SK-N-SH (cell line): Measurements from ENCODE around the gene ERMAP. TPM values are rescaled to one million over a fixed set of nuclear protein-coding genes. Genes with fewer than 3 reads are reported as not detected.

Experiments
- CTCF ChIA-PET: fragments of 300-600, 350-600 bp; formaldehyde crosslinking; extraction: SDS; loops from one replicate; lab custom pipeline; 2021; lab: Yijun Ruan, JAX
- POLR2A ChIA-PET: fragments of 350-600 bp; sonication (Branson Sonifier 250); formaldehyde crosslinking; extraction: SDS; loops from one replicate; lab custom pipeline; 2020; ENCODE audit warnings: antibody characterized with exemption, inconsistent platforms; lab: Yijun Ruan, JAX
- DNase-seq: peaks from one replicate; pipeline ENCODE4 v3.0.0; 2012
- H2AFZ ChIP-seq: fragments of 200-600 bp; sonication (generic); 2 replicates; pipeline ENCODE4 v1.8.1; 2016; ENCODE audit warnings: antibody characterized with exemption, mild to moderate bottlenecking, low read depth
- H3F3A ChIP-seq: fragments of 200-600 bp; sonication (generic); replicated peaks from 2 replicates; pipeline ENCODE3; 2016; ENCODE audit warnings: antibody characterized with exemption, mild to moderate bottlenecking; ENCODE audit not compliant: insufficient read depth
- H3K27ac ChIP-seq, 2 experiments: fragments of 200-500 bp in 1 of 2; fragments of 200-600 bp in 1 of 2; sonication (Bioruptor generic) in 1 of 2; sonication (generic), shearing (Covaris generic) in 1 of 2; 2 replicates each; pipeline versions ENCODE4 v1.5.1 to v1.6.1; 2014 to 2016; ENCODE audit warnings: low read depth in 2 of 2, inconsistent platforms in 1 of 2, low read length in 1 of 2, mild to moderate bottlenecking in 1 of 2, mixed read lengths in 1 of 2
- H3K27me3 ChIP-seq: fragments of 200-600 bp; sonication (generic), shearing (Covaris generic); 2 replicates; pipeline ENCODE4 v1.6.1; 2016; ENCODE audit warnings: mixed run types; ENCODE audit not compliant: insufficient read depth
- H3K36me3 ChIP-seq, 2 experiments: fragments of 200-500 bp in 1 of 2; fragments of 200-600 bp in 1 of 2; sonication (Bioruptor generic) in 1 of 2; sonication (generic) in 1 of 2; replicated peaks in 1 of 2; 2 replicates each; pipeline versions ENCODE3 to v1.5.1; 2014 to 2016; ENCODE audit warnings: low read length in 1 of 2, mild to moderate bottlenecking in 1 of 2; ENCODE audit not compliant: insufficient read depth in 2 of 2, control insufficient read depth in 1 of 2
- H3K4me1 ChIP-seq, 2 experiments: fragments of 200-500 bp in 1 of 2; fragments of 200-600 bp in 1 of 2; sonication (Bioruptor generic) in 1 of 2; sonication (generic), shearing (Covaris generic) in 1 of 2; 2 replicates each; pipeline versions ENCODE4 v1.5.1 to v1.6.1; 2014 to 2016; ENCODE audit warnings: low read depth in 1 of 2, low read length in 1 of 2, mixed run types in 1 of 2; ENCODE audit not compliant: insufficient read depth in 2 of 2, control insufficient read depth in 1 of 2
- H3K4me2 ChIP-seq: fragments of 200-600 bp; sonication (generic), shearing (Covaris generic); 2 replicates; pipeline ENCODE4 v1.6.1; 2017; ENCODE audit warnings: mixed run types
- H3K4me3 ChIP-seq, 2 experiments: fragments of 200-500 bp in 1 of 2; fragments of 200-600 bp in 1 of 2; sonication (Bioruptor generic) in 1 of 2; sonication (generic), shearing (Covaris generic) in 1 of 2; 2 replicates each; pipeline versions ENCODE4 v1.5.1 to v1.8.1; 2014 to 2016; ENCODE audit warnings: low read depth in 2 of 2, inconsistent platforms in 1 of 2, low read length in 1 of 2, mild to moderate bottlenecking in 1 of 2, mixed read lengths in 1 of 2, moderate library complexity in 1 of 2
- H3K79me2 ChIP-seq: fragments of 200-600 bp; sonication (generic); 2 replicates; pipeline ENCODE4 v1.8.1; 2017; ENCODE audit warnings: mild to moderate bottlenecking; ENCODE audit not compliant: insufficient read depth
- H3K9ac ChIP-seq: fragments of 200-600 bp; sonication (generic); 2 replicates; pipeline ENCODE4 v1.6.1; 2017; ENCODE audit warnings: mixed run types
- H3K9me2 ChIP-seq: fragments of 200-600 bp; sonication (generic); 2 replicates; pipeline ENCODE4 v1.6.1; 2017; ENCODE audit warnings: mixed run types
- H3K9me3 ChIP-seq: fragments of 200-600 bp; sonication (generic); 2 replicates; pipeline ENCODE4 v1.6.1; 2017; ENCODE audit warnings: mixed run types, mild to moderate bottlenecking, moderate library complexity
- H4K20me1 ChIP-seq: fragments of 200-600 bp; sonication (generic); 2 replicates; pipeline ENCODE4 v1.6.1; 2017; ENCODE audit warnings: mild to moderate bottlenecking, mixed run types; ENCODE audit not compliant: insufficient read depth
- CHD2 ChIP-seq: fragments of 150-350 bp; IDR thresholded peaks from 2 replicates; pipeline ENCODE4 v1.6.1; 2018; ENCODE audit warnings: low read length; ENCODE audit not compliant: partially characterized antibody
- FOSL2 ChIP-seq: IDR thresholded peaks from 2 replicates; pipeline ENCODE4 v1.4.0; 2012; ENCODE audit warnings: low read depth, mild to moderate bottlenecking, moderate library complexity, borderline replicate concordance
- GABPA ChIP-seq: IDR thresholded peaks from 2 replicates; pipeline ENCODE4 v1.4.0; 2012; ENCODE audit warnings: low read depth, mild to moderate bottlenecking
- JUND ChIP-seq: IDR thresholded peaks from 2 replicates; pipeline ENCODE4 v1.4.0; 2012
- MEF2A ChIP-seq: IDR thresholded peaks from 2 replicates; pipeline ENCODE4 v1.4.0; 2012; ENCODE audit warnings: low read depth, borderline replicate concordance
- MXI1 ChIP-seq: IDR thresholded peaks from 2 replicates; pipeline ENCODE4 v1.6.1; 2012; ENCODE audit warnings: mild to moderate bottlenecking, low read depth, low read length, improper control_type of control experiment
- NFIC ChIP-seq: IDR thresholded peaks from 2 replicates; pipeline ENCODE4 v1.4.0; 2012; ENCODE audit warnings: borderline replicate concordance
- NRF1 ChIP-seq: IDR thresholded peaks from 2 replicates; pipeline ENCODE4 v1.6.1; 2012; ENCODE audit warnings: low read depth, mild to moderate bottlenecking, low read length
- POLR2AphosphoS5 ChIP-seq: IDR thresholded peaks from 2 replicates; pipeline ENCODE4 v1.6.1; 2012; ENCODE audit warnings: low read depth, low read length
- RAD21 ChIP-seq: IDR thresholded peaks from 2 replicates; pipeline ENCODE4 v1.6.1; 2012; ENCODE audit warnings: mild to moderate bottlenecking, low read length
- RCOR1 ChIP-seq: fragments of 150-350 bp; IDR thresholded peaks from 2 replicates; pipeline ENCODE4 v1.6.1; 2017; ENCODE audit warnings: antibody characterized with exemption, low read length
- REST ChIP-seq: IDR thresholded peaks from 2 replicates; pipeline ENCODE4 v1.6.1; 2012; ENCODE audit warnings: mild to moderate bottlenecking, low read depth, low read length, moderate library complexity
- RFX5 ChIP-seq: IDR thresholded peaks from 2 replicates; pipeline ENCODE4 v1.6.1; 2012; ENCODE audit warnings: mild to moderate bottlenecking, improper control_type of control experiment, low read length
- RXRA ChIP-seq: IDR thresholded peaks from 2 replicates; pipeline ENCODE4 v1.4.0; 2012; ENCODE audit warnings: low read depth, mild to moderate bottlenecking, borderline replicate concordance
- SIN3A ChIP-seq: IDR thresholded peaks from 2 replicates; pipeline ENCODE4 v1.6.1; 2012; ENCODE audit warnings: low read depth, mild to moderate bottlenecking, low read length, moderate library complexity, borderline replicate concordance
- SMC3 ChIP-seq: IDR thresholded peaks from 2 replicates; pipeline ENCODE4 v1.6.1; 2012; ENCODE audit warnings: low read depth, low read length, improper control_type of control experiment
- TAF1 ChIP-seq: IDR thresholded peaks from 2 replicates; pipeline ENCODE4 v1.6.1; 2012; ENCODE audit warnings: low read depth, mild to moderate bottlenecking, low read length, moderate library complexity, borderline replicate concordance
- USF2 ChIP-seq: fragments of 150-350 bp; IDR thresholded peaks from 2 replicates; pipeline ENCODE4 v1.6.1; 2017; ENCODE audit warnings: antibody characterized with exemption, low read length, low read depth, borderline replicate concordance
- WGBS: methylation state at CpG from one replicate; pipeline ENCODE4 v1.1.6; 2017; ENCODE audit warnings: low lambda C conversion rate; 5-methylcytosine and 5-hydroxymethylcytosine counted together
- polyA plus RNA-seq, 3 experiments: library from polyadenylated mRNA; depleted of rRNA; stranded (reverse); fragments of >200 nt; gene quantifications; 2 replicates each; pipeline ENCODE4 v1.2.3, GENCODE V29; 2012
- TF ChIP-seq, protein P1 (sequence below): fragments of 150-350 bp; IDR thresholded peaks from 2 replicates; pipeline ENCODE4 v1.6.1; 2016; ENCODE audit warnings: mild to moderate bottlenecking, low read depth, low read length
- TF ChIP-seq, protein P2 (sequence below): IDR thresholded peaks from 2 replicates; pipeline ENCODE4; 2012

ERMAP gene
- polyA plus RNA-seq, 1 of the 3 experiments (the other 2 are of a cell fraction) = 10.4 TPM

DNA sequence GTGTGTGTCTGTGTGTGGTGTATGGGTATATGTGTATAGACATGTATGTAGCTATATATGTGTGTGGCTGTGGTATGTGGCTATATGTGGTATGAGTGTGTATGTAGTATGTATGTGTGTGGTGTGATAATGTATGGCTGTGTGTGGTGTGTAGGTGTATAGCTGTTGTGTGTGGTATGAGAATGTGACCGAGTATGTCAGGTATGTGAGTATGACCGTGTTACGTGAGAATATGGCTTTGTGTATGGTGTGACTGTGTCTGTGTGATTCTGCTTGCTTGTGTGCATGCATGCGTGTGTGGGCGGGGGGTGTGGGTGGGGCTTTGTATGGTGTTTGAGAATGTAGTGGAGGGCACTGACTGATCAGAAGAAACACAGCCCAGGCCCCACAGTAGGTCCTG is 33.0 kb downstream of the ERMAP start:
- WGBS = 97% methylated on average over 5 of the region's 5 CpGs
- Histone ChIP-seq H3K4me3 (no peak overlapping the region), H3K9ac (no peak overlapping the region), H2AFZ (no peak overlapping the region), H3K36me3 (peaks cover 16 to 22% of the 10 kb centered on the region in 2 experiments), H3K9me3 (no peaks in the 10 kb centered on the region), H4K20me1 (no peaks in the 10 kb centered on the region), H3K79me2 (peaks cover 26% of the 10 kb centered on the region; the same call in 1 of the 2 replicates), H3K27ac (no peak overlapping the region), H3K27me3 (no peaks in the 10 kb centered on the region), H3K4me1 (peaks cover 0 to 11% of the 10 kb centered on the region in 2 experiments; a peak in 2 of 4 replicates), H3F3A (peaks cover 5% of the 10 kb centered on the region), H3K9me2 (no peaks in the 10 kb centered on the region), H3K4me2 (no peak overlapping the region)
- CTCF ChIA-PET = interaction anchor here (0.8 kb wide), 1 partner anchor 224 kb away, joined by 4 read pairs; no protein-coding TSS in a partner anchor
- no peak for DNase-seq
- TF ChIP-seq RAD21 (no peak), JUND (no peak), SMC3 (no peak), TAF1 (no peak), RFX5 (no peak), POLR2AphosphoS5 (no peak), MXI1 (no peak), FOSL2 (no peak), USF2 (no peak), NRF1 (no peak), SIN3A (no peak), REST (no peak), NFIC (no peak), GABPA (no peak), RCOR1 (no peak), CHD2 (no peak), MEF2A (no peak), RXRA (no peak)
- TF ChIP-seq, protein P1, sequence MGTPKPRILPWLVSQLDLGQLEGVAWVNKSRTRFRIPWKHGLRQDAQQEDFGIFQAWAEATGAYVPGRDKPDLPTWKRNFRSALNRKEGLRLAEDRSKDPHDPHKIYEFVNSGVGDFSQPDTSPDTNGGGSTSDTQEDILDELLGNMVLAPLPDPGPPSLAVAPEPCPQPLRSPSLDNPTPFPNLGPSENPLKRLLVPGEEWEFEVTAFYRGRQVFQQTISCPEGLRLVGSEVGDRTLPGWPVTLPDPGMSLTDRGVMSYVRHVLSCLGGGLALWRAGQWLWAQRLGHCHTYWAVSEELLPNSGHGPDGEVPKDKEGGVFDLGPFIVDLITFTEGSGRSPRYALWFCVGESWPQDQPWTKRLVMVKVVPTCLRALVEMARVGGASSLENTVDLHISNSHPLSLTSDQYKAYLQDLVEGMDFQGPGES = no peak
- TF ChIP-seq, protein P2, sequence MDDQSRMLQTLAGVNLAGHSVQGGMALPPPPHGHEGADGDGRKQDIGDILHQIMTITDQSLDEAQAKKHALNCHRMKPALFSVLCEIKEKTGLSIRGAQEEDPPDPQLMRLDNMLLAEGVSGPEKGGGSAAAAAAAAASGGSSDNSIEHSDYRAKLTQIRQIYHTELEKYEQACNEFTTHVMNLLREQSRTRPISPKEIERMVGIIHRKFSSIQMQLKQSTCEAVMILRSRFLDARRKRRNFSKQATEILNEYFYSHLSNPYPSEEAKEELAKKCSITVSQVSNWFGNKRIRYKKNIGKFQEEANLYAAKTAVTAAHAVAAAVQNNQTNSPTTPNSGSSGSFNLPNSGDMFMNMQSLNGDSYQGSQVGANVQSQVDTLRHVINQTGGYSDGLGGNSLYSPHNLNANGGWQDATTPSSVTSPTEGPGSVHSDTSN = no peak
- POLR2A ChIA-PET = interaction anchor here (0.6 kb wide), 1 partner anchor 26 kb away, joined by 4 read pairs; no protein-coding TSS in a partner anchor
